PC-3 (cell line): ENCODE results near the gene TRPV2. TPM values are rescaled to one million over a fixed set of nuclear protein-coding genes. Genes with fewer than 3 reads are reported as not detected.

Experiments used
- ATAC-seq: fragments of 200-7000 bp; cut with Tn5 transposase; 2 replicates; pipeline ENCODE4 v1.9.1; 2020; ENCODE audit warnings: mild to moderate bottlenecking, moderate library complexity
- BruUV-seq: library from RNA; stranded (reverse); fragments of 400-500 nt; replicated peaks from 2 replicates; lab custom pipeline; 2021; lab: Mats Ljungman, UMichigan
- CTCF ChIA-PET: fragments of 300-600 bp; sonication (Branson Sonifier 250); formaldehyde crosslinking; loops from one replicate; lab custom pipeline; 2022; ENCODE audit warnings: antibody characterized with exemption; lab: Charles Lee
- POLR2A ChIA-PET: fragments of 300-600 bp; sonication (Branson Sonifier 250); formaldehyde crosslinking; loops from one replicate; lab custom pipeline; 2022; ENCODE audit warnings: antibody characterized with exemption; ENCODE audit not compliant: unreplicated experiment; lab: Charles Lee
- DNase-seq: peaks from one replicate; pipeline ENCODE4 v3.0.0-alpha.2; 2015
- H2AFZ ChIP-seq: fragments of 300-600 bp; sonication (generic); 2 replicates; pipeline ENCODE4 v1.6.0; 2016; ENCODE audit warnings: antibody characterized with exemption, low read length
- H3F3A ChIP-seq: fragments of 300-600 bp; sonication (generic); one replicate; pipeline ENCODE4 v1.6.0; 2017; ENCODE audit warnings: antibody characterized with exemption, low read length, control low read depth, mild to moderate bottlenecking; ENCODE audit not compliant: unreplicated experiment
- H3K27ac ChIP-seq: fragments of 300-600 bp; sonication (generic); 2 replicates; pipeline ENCODE4 v1.5.1; 2016; ENCODE audit warnings: mild to moderate bottlenecking, low read length
- H3K27me3 ChIP-seq: fragments of 300-600 bp; sonication (generic); 2 replicates; pipeline ENCODE4 v1.6.1; 2016; ENCODE audit warnings: low read length, mixed read lengths
- H3K36me3 ChIP-seq: fragments of 300-600 bp; sonication (generic); 2 replicates; pipeline ENCODE4 v1.6.1; 2016; ENCODE audit warnings: low read depth, mixed run types, low read length, mixed read lengths
- H3K4me1 ChIP-seq: fragments of 300-600 bp; sonication (generic); 2 replicates; pipeline ENCODE4 v1.5.1; 2016; ENCODE audit warnings: low read length; ENCODE audit not compliant: insufficient read depth
- H3K4me2 ChIP-seq: fragments of 300-600 bp; sonication (generic); 2 replicates; pipeline ENCODE4 v1.6.0; 2016; ENCODE audit warnings: low read length
- H3K4me3 ChIP-seq: fragments of 300-600 bp; sonication (generic); 2 replicates; pipeline ENCODE4 v1.5.1; 2016; ENCODE audit warnings: mild to moderate bottlenecking, low read length, mixed read lengths
- H3K79me2 ChIP-seq: fragments of 300-600 bp; sonication (generic); 2 replicates; pipeline ENCODE4 v1.6.1; 2017; ENCODE audit warnings: low read length, mixed read lengths
- H3K9ac ChIP-seq: fragments of 300-600 bp; sonication (generic); 2 replicates; pipeline ENCODE4 v1.6.0; 2016; ENCODE audit warnings: mild to moderate bottlenecking, low read length
- H3K9me2 ChIP-seq: fragments of 300-600 bp; sonication (generic); replicated peaks from 2 replicates; pipeline ENCODE4 v1.6.1; 2016; ENCODE audit warnings: mixed run types, low read length, mixed read lengths
- H3K9me3 ChIP-seq: fragments of 300-600 bp; sonication (generic); 2 replicates; pipeline ENCODE4 v1.6.1; 2016; ENCODE audit warnings: low read length, mixed read lengths
- H4K20me1 ChIP-seq: fragments of 300-600 bp; sonication (generic); 2 replicates; pipeline ENCODE4 v1.6.1; 2016; ENCODE audit warnings: low read length, mixed read lengths
- EZH2 ChIP-seq: fragments of 300-600 bp; sonication (generic); IDR thresholded peaks from one replicate; pipeline ENCODE4 v1.6.1; 2017; ENCODE audit warnings: antibody characterized with exemption, mild to moderate bottlenecking, low read length; ENCODE audit not compliant: unreplicated experiment
- EZH2phosphoT487 ChIP-seq: fragments of 300-600 bp; sonication (generic); IDR thresholded peaks from 2 replicates; pipeline ENCODE4 v1.6.1; 2018; ENCODE audit warnings: mild to moderate bottlenecking, antibody characterized with exemption, low read length, borderline replicate concordance
- intact Hi-C: fragments of 100-400 bp; cut with micrococcal nuclease; formaldehyde crosslinking; loops from 2 replicates; pipeline ENCODE4 v1.9.0; 2023
- total RNA-seq: library from RNA; depleted of rRNA; stranded (reverse); fragments of >200 nt; gene quantifications from 2 replicates; pipeline ENCODE4 v1.2.3, GENCODE V29; 2014
- TF ChIP-seq, protein P1 (sequence below): fragments of 300-600 bp; sonication (generic); conservative IDR thresholded peaks from 2 replicates; pipeline ENCODE4 v1.5.1; 2017; ENCODE audit warnings: antibody characterized with exemption, low read depth, mild to moderate bottlenecking, low read length

TRPV2 gene
- total RNA-seq, 1 experiment from 2014 or later = 1.9 TPM

DNA sequence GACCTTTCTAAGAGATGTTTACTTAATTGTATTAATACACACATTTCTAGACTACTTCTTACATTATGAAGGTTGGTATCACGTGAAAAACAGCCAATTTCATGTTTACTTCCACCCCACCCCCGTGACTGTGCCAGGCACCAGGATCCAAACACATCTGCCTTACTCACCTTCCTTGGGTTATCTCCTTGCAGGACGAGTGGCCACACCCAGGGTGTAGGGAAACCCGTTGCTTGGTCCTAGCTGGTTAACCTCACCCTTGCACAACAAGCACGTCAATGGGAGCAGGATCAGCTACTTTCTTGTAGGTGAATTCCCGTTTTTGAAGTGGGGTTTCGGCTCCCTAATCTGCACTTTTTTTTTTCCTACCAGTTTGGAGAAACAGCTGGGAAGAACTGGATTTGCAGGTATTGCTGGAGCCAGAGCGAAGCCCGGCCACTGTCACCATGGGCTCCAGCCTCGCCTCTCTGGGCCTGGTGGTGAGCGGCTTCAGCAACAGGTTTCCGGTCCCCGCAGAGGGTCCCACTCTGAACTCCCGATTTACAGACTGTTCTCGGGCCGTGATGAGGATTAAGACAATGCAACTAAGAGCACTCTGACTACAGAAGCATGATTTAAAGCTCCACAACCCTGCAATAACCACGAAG, 36.6 kb upstream of the TRPV2 start:
- no peaks in the 10 kb centered on the region for H3K9me2 ChIP-seq
- H3K4me2 ChIP-seq = peak overlapping the region; percentile 63
- H3K4me3 ChIP-seq = peak overlapping the region; percentile 19; the same call in 1 of the 2 replicates
- peaks cover 27% of the 10 kb centered on the region for H3K79me2 ChIP-seq
- TF ChIP-seq EZH2phosphoT487 (no peak), EZH2 (no peak)
- TF ChIP-seq, protein P1, sequence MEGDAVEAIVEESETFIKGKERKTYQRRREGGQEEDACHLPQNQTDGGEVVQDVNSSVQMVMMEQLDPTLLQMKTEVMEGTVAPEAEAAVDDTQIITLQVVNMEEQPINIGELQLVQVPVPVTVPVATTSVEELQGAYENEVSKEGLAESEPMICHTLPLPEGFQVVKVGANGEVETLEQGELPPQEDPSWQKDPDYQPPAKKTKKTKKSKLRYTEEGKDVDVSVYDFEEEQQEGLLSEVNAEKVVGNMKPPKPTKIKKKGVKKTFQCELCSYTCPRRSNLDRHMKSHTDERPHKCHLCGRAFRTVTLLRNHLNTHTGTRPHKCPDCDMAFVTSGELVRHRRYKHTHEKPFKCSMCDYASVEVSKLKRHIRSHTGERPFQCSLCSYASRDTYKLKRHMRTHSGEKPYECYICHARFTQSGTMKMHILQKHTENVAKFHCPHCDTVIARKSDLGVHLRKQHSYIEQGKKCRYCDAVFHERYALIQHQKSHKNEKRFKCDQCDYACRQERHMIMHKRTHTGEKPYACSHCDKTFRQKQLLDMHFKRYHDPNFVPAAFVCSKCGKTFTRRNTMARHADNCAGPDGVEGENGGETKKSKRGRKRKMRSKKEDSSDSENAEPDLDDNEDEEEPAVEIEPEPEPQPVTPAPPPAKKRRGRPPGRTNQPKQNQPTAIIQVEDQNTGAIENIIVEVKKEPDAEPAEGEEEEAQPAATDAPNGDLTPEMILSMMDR = no peak
- peak overlapping the region; percentile 25 for H3K9ac ChIP-seq
- H3K9me3 ChIP-seq = no peaks in the 10 kb centered on the region
- H3K27ac ChIP-seq = peak overlapping the region; percentile 77
- intact Hi-C loops = loop anchor here (1.0 to 10.0 kb wide), 2 partner anchors 41 to 94 kb away; no protein-coding TSS in a partner anchor
- H3K27me3 ChIP-seq = no peaks in the 10 kb centered on the region
- peaks cover 25% of the 10 kb centered on the region for H4K20me1 ChIP-seq
- POLR2A ChIA-PET = interaction anchor here (0.7 kb wide), 1 partner anchor 15 kb away, joined by 7 read pairs; no protein-coding TSS in a partner anchor
- BruUV-seq = no TSS peak
- CTCF ChIA-PET = interaction anchor here (0.5 to 1.3 kb wide), 2 partner anchors 15 to 128 kb away, joined by 3 to 6 read pairs; no protein-coding TSS in a partner anchor
- peaks cover 14% of the 10 kb centered on the region for H3K36me3 ChIP-seq
- H3F3A ChIP-seq = peaks cover 4% of the 10 kb centered on the region
- peaks cover 38% of the 10 kb centered on the region for H3K4me1 ChIP-seq
- DNase-seq = peak; percentile 84
- ATAC-seq = peak; percentile 41
- H2AFZ ChIP-seq = peak overlapping the region; percentile 14; the same call in 1 of the 2 replicates

DNA sequence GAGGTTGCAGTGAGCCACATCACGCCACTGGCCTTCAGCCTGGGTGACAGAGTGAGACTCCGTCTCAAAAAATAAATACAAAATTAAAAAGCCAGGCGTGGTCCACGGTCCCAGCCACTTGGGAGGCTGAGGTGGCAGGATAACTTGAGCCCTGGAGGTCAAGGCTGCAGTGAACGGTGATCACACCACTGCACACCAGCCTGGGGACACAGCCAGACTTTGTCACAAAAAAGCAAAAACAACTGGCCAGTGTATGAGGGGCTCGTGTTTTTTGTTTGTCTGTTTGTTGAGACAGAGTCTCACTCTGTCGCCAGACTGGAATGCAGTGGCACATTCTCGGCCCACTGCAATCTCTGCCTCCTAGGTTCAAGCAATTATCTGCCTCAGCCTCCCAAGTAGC, 35.7 kb upstream of the TRPV2 start:
- no peak for ATAC-seq
- POLR2A ChIA-PET = no interaction called here
- no peak overlapping the region for H2AFZ ChIP-seq

More for the DNA sequence above, 35.7 kb upstream of the TRPV2 start:
- TF ChIP-seq EZH2 = no peak
- TF ChIP-seq EZH2phosphoT487 = no peak
- TF ChIP-seq, protein P1 = no peak
- peaks cover 10% of the 10 kb centered on the region for H3F3A ChIP-seq
- H3K4me2 ChIP-seq = no peak overlapping the region
- H3K79me2 ChIP-seq = peaks cover 27% of the 10 kb centered on the region
- peaks cover 38% of the 10 kb centered on the region for H3K4me1 ChIP-seq
- peaks cover 27% of the 10 kb centered on the region for H4K20me1 ChIP-seq
- intact Hi-C loops = loop anchor here (10.0 kb wide), 1 partner anchor 95 kb away; no protein-coding TSS in a partner anchor
- no peaks in the 10 kb centered on the region for H3K9me3 ChIP-seq
- CTCF ChIA-PET = no interaction called here
- H3K4me3 ChIP-seq = no peak overlapping the region
- no peaks in the 10 kb centered on the region for H3K27me3 ChIP-seq
- peaks cover 14% of the 10 kb centered on the region for H3K36me3 ChIP-seq
- H3K9ac ChIP-seq = no peak overlapping the region
- no peak for DNase-seq
- H3K27ac ChIP-seq = peak overlapping the region; percentile 77
- H3K9me2 ChIP-seq = no peaks in the 10 kb centered on the region
- BruUV-seq = no TSS peak
